K562 (cell line): ENCODE data around the gene HK1. TPM values are rescaled to one million over a fixed set of nuclear protein-coding genes. Genes with fewer than 3 reads are reported as not detected.

Source experiments
- CBX8 ChIP-seq: fragments of 200-600 bp; sonication (generic); IDR thresholded peaks from 2 replicates; pipeline ENCODE4 v1.6.1; 2012; ENCODE audit warnings: borderline replicate concordance, mixed run types, low read depth, mild to moderate bottlenecking, moderate library complexity, mixed read lengths, low read length, control low read depth, inconsistent platforms; ENCODE audit not compliant: poor library complexity, severe bottlenecking; ENCODE audit errors: extremely low read depth
- JUND ChIP-seq, 2 experiments: IDR thresholded peaks; 2 replicates in 1 of 2; 3 replicates in 1 of 2; pipeline ENCODE4 v1.6.1; 2011; ENCODE audit warnings: borderline replicate concordance in 2 of 2, low read depth in 2 of 2, low read length in 2 of 2, improper control_type of control experiment in 1 of 2, missing biosample characterization in 1 of 2, missing genetic modification characterization in 1 of 2, missing genetic modification reagents in 1 of 2
- NCOA2 ChIP-seq, 2 experiments: fragments of 450-650 bp; IDR thresholded peaks; 2 replicates each; pipeline ENCODE4 v1.6.1; 2018; ENCODE audit warnings: mild to moderate bottlenecking in 2 of 2, moderate library complexity in 1 of 2; ENCODE audit not compliant: partially characterized antibody in 2 of 2
- OTX1 ChIP-seq: fragments of 450-650 bp; formaldehyde crosslinking; IDR thresholded peaks from 2 replicates; pipeline ENCODE4 v1.4.0; 2022; ENCODE audit warnings: mild to moderate bottlenecking
- PRPF4 ChIP-seq: fragments of 200-400 bp; formaldehyde crosslinking; IDR thresholded peaks from one replicate; pipeline ENCODE4 v1.6.1; 2017; ENCODE audit warnings: low read length, low read depth, mild to moderate bottlenecking; ENCODE audit not compliant: insufficient read depth, poor library complexity, severe bottlenecking
- RAD21 ChIP-seq, 2 experiments: fragments of 250-450 bp in 1 of 2; fragments of 450-650 bp in 1 of 2; sonication (Bioruptor Pico) in 1 of 2; formaldehyde crosslinking in 1 of 2; IDR thresholded peaks in 1 of 2; conservative IDR thresholded peaks in 1 of 2; 2 replicates each; pipeline versions ENCODE4 v1.4.0 to v1.8.0; 2020 to 2022; ENCODE audit warnings: mild to moderate bottlenecking in 2 of 2, moderate library complexity in 1 of 2
- RCOR1 ChIP-seq, 2 experiments: IDR thresholded peaks; 2 replicates each; pipeline ENCODE4 v1.6.1; 2012; ENCODE audit warnings: low read depth in 2 of 2, low read length in 2 of 2, borderline replicate concordance in 1 of 2, improper control_type of control experiment in 1 of 2
- RREB1 ChIP-seq: fragments of 250-450 bp; sonication (Bioruptor Pico); IDR thresholded peaks from 2 replicates; pipeline ENCODE4 v1.4.0; 2020
- SMAD3 ChIP-seq: fragments of 450-650 bp; formaldehyde crosslinking; conservative IDR thresholded peaks from 2 replicates; pipeline ENCODE4 v1.4.0; 2020; ENCODE audit warnings: mild to moderate bottlenecking
- SPI1 ChIP-seq: IDR thresholded peaks from 2 replicates; pipeline ENCODE4 v1.6.1; 2011; ENCODE audit warnings: low read depth, low read length, control low read depth, borderline replicate concordance
- YY1 ChIP-seq, 3 experiments: IDR thresholded peaks; 2 replicates each; pipeline ENCODE4 v1.6.1; 2011; ENCODE audit warnings: low read length in 2 of 3, mild to moderate bottlenecking in 2 of 3, moderate library complexity in 2 of 3, borderline replicate concordance in 1 of 3, control low read depth in 1 of 3, low read depth in 1 of 3; ENCODE audit not compliant: insufficient read depth in 3 of 3, insufficient replicate concordance in 2 of 3, control insufficient read depth in 1 of 3, insufficient read length in 1 of 3; ENCODE audit errors: extremely low read depth in 1 of 3
- ZNF232 ChIP-seq: sonication (generic); formaldehyde crosslinking; IDR thresholded peaks from 2 replicates; pipeline ENCODE4 v1.8.0; 2022; ENCODE audit warnings: mild to moderate bottlenecking, missing genetic modification reagents
- ZNF740 ChIP-seq, 3 experiments: fragments of 200-800 bp in 1 of 3; sonication (Bioruptor generic) in 1 of 3; sonication (generic) in 1 of 3; formaldehyde crosslinking in 1 of 3; IDR thresholded peaks; 2 replicates each; pipeline versions ENCODE4 v1.6.1 to v1.8.0; 2016 to 2022; ENCODE audit warnings: mild to moderate bottlenecking in 2 of 3, missing compliant biosample characterization in 2 of 3, missing genetic modification characterization in 2 of 3, missing genetic modification reagents in 1 of 3
- polyA plus RNA-seq, 8 experiments: library from polyadenylated mRNA; depleted of rRNA in 4 of 8; stranded (reverse) in 5 of 8; unstranded in 3 of 8; fragments of >200 nt; fragmentation: Nextera tagmentation in 2 of 8; fragmentation: Illumina TruSeq in 1 of 8; extraction: Ambion mirVana in 2 of 8; extraction: Trizol in 1 of 8; gene quantifications; 2 replicates each; pipeline versions ENCODE4 v1.2.1 to v1.2.3, GENCODE V29; 2011 to 2014; ENCODE audit warnings: inconsistent platforms in 1 of 8, missing spikeins in 1 of 8
- total RNA-seq, 7 experiments: library from RNA; depleted of rRNA in 6 of 7; stranded (reverse); fragments of >200 nt in 6 of 7; fragmentation: Illumina TruSeq in 2 of 7; extraction: Trizol in 2 of 7; gene quantifications; 2 replicates each; pipeline versions ENCODE4 v1.2.1 to v1.2.3, GENCODE V29; 2011 to 2021; ENCODE audit warnings: low replicate concordance in 1 of 7
- TF ChIP-seq, protein P1 (sequence below): fragments of 450-650 bp; IDR thresholded peaks from 2 replicates; pipeline ENCODE4 v1.6.1; 2017; ENCODE audit warnings: antibody characterized with exemption

HK1 gene
- total and polyA plus RNA-seq, 9 of the 15 experiments (the other 6 are each of a cell fraction or from before 2014, with no cell fraction given): 29.2 to 444 (median 193) TPM

DNA sequence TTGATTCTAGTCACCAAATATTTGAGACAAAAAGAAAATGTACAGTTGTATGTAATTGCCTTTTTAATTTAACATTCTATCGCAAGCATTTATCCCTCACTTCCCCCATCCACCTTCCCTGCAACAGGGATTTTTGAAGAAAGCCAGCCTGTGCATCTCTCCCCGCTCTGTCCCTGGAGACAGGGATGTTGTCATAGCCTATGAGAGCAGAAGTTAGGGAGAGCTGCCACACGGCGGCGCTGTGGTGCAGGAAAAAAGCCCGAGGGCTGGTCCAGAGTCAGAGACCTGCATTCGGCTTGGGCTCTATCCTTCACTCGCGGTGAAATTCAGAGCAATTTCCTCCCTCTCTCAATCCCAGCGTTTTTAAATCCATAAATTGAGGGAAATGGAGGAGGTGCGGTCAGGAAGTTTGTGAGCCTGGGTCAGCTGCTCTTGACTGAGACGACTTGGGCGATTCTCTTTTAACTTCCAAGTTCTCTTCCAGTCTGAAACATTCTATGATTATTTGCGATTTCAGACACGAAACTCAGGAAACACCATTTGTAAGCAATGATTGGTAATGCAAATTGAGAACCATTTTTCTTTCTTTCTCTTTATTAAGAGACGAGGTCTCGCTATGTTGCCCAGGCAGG is 40.7 kb upstream of the HK1 start (continued):
- TF ChIP-seq RREB1 (CRISPR knock-in tag) (no peak), SPI1 (peak; percentile 21; the same call in 1 of the 2 replicates), RCOR1 (IDR thresholded peaks at IDR 0.05; ENCODE audit: borderline replicate concordance in 1 of 2, low read depth in 2 of 2, low read length in 2 of 2) (peak in 1 of 2 experiments; percentile 80; a peak in 2 of 4 replicates), CBX8 (no peak), ZNF232 (CRISPR knock-in tag) (no peak), PRPF4 (no peak), JUND (IDR thresholded peaks at IDR 0.05; ENCODE audit: borderline replicate concordance, low read depth, low read length) (peak; percentile 67), JUND (tag; IDR thresholded peaks at IDR 0.05; ENCODE audit: borderline replicate concordance, low read depth, low read length) (peak; percentile 43; the same call in 1 of the 3 replicates), OTX1 (CRISPR knock-in tag) (0 out of 2 replicates have a peak, but pooled peaks have one; percentile 2), YY1 (IDR thresholded peaks at IDR 0.05; ENCODE audit: borderline replicate concordance in 1 of 3, control insufficient read depth in 1 of 3, extremely low read depth in 1 of 3, insufficient read depth in 3 of 3, insufficient read length in 1 of 3, insufficient replicate concordance in 2 of 3, low read depth in 1 of 3, low read length in 2 of 3) (peak in 1 of 3 experiments; percentile 18), ZNF740 (CRISPR knock-in tag; IDR thresholded peaks at IDR 0.05) (no peak), ZNF740 (tag; IDR thresholded peaks at IDR 0.05) (no peak), SMAD3 (CRISPR knock-in tag) (peak; percentile 70; the same call in 1 of the 2 replicates), RAD21 (CRISPR knock-in tag; conservative IDR thresholded peaks at IDR 0.05 in 1 of 2, IDR thresholded peaks at IDR 0.05 in 1 of 2) (peak; percentile 99 to 100), NCOA2 (IDR thresholded peaks at IDR 0.05; ENCODE audit: partially characterized antibody in 2 of 2) (no peak)
- TF ChIP-seq, protein P1, sequence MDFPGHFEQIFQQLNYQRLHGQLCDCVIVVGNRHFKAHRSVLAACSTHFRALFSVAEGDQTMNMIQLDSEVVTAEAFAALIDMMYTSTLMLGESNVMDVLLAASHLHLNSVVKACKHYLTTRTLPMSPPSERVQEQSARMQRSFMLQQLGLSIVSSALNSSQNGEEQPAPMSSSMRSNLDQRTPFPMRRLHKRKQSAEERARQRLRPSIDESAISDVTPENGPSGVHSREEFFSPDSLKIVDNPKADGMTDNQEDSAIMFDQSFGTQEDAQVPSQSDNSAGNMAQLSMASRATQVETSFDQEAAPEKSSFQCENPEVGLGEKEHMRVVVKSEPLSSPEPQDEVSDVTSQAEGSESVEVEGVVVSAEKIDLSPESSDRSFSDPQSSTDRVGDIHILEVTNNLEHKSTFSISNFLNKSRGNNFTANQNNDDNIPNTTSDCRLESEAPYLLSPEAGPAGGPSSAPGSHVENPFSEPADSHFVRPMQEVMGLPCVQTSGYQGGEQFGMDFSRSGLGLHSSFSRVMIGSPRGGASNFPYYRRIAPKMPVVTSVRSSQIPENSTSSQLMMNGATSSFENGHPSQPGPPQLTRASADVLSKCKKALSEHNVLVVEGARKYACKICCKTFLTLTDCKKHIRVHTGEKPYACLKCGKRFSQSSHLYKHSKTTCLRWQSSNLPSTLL: 0 out of 2 replicates have a peak, but pooled peaks have one; percentile 2
